ENCODE measurements around the gene NOB1.

Gene NOB1

GRCh38 chr16:69754469-69755310 lies at the start of gene NOB1:
Gene NOB1, minus strand, starts transcription at chr16:69754926. Its CDS starts 16 bp downstream, at chr16:69754910.
- H3K36me3 ChIP-seq = no peaks in the 10 kb centered on the region
- H3K4me3 ChIP-seq (ENCODE audit: low read depth in 1 of 2, low read length in 1 of 2) = peak within 1 kb of the TSS; percentile 77 to 82
- peak; percentile 100 for TF ChIP-seq CTCF (IDR thresholded peaks at IDR 0.05)
- H3K27ac ChIP-seq = peak within 1 kb of the TSS; percentile 48
- H3K9me3 ChIP-seq = no peaks in the 10 kb centered on the region
- H3K4me1 ChIP-seq (ENCODE audit: control insufficient read depth in 1 of 2, insufficient read depth in 1 of 2, low read depth in 1 of 2, low read length in 1 of 2) = peaks cover 12 to 13% of the 10 kb centered on the region in 2 experiments
- H3K27me3 ChIP-seq = no peaks in the 10 kb centered on the region

DNA sequence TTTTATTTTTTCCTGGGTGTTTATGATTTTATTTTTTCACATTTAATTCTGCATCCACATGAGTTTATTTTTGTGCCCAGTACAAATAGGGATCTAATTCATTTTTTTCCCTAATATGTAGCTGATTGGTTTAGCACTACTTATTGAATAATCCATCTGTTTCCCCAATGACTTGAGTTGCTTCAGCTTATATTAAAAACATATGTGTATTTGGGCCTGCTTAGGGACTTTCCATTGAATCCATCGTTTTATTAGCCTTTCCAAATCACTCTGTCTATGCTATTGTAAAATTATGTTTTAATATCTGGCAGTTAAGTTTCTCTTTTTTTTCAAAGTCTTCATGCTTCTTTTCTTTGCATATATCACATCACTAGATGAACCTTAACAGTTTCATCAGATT lies 49.6 kb upstream of the NOB1 start:
- no peaks in the 10 kb centered on the region for H3K27me3 ChIP-seq
- no peak overlapping the region for H3K4me3 ChIP-seq (ENCODE audit: low read depth in 1 of 2, low read length in 1 of 2)
- H3K4me1 ChIP-seq (ENCODE audit: control insufficient read depth in 1 of 2, insufficient read depth in 1 of 2, low read depth in 1 of 2, low read length in 1 of 2) = no peaks in the 10 kb centered on the region
- no peaks in the 10 kb centered on the region for H3K9me3 ChIP-seq
- H3K36me3 ChIP-seq = peaks cover 79% of the 10 kb centered on the region
- TF ChIP-seq CTCF (IDR thresholded peaks at IDR 0.05) = no peak
- no peak overlapping the region for H3K27ac ChIP-seq

GRCh38 chr16:69799611-69800031 lies 44.9 kb upstream of the NOB1 start:
- Histone ChIP-seq H3K4me3 (ENCODE audit: low read depth in 1 of 2, low read length in 1 of 2) (no peak overlapping the region), H3K9me3 (no peaks in the 10 kb centered on the region), H3K27ac (no peak overlapping the region), H3K27me3 (no peaks in the 10 kb centered on the region), H3K36me3 (peaks cover 72% of the 10 kb centered on the region), H3K4me1 (ENCODE audit: control insufficient read depth in 1 of 2, insufficient read depth in 1 of 2, low read depth in 1 of 2, low read length in 1 of 2) (no peaks in the 10 kb centered on the region)
- no peak for TF ChIP-seq CTCF (IDR thresholded peaks at IDR 0.05)

- TF ChIP-seq CTCF (IDR thresholded peaks at IDR 0.05) = no peak
- Histone ChIP-seq H3K27ac (no peak overlapping the region), H3K36me3 (peaks cover 64% of the 10 kb centered on the region), H3K4me3 (ENCODE audit: low read depth in 1 of 2, low read length in 1 of 2) (no peak overlapping the region), H3K27me3 (no peaks in the 10 kb centered on the region), H3K4me1 (ENCODE audit: control insufficient read depth in 1 of 2, insufficient read depth in 1 of 2, low read depth in 1 of 2, low read length in 1 of 2) (no peaks in the 10 kb centered on the region), H3K9me3 (no peaks in the 10 kb centered on the region)
Measured at GRCh38 chr16:69798466-69798865, 43.7 kb upstream of the NOB1 start.

DNA sequence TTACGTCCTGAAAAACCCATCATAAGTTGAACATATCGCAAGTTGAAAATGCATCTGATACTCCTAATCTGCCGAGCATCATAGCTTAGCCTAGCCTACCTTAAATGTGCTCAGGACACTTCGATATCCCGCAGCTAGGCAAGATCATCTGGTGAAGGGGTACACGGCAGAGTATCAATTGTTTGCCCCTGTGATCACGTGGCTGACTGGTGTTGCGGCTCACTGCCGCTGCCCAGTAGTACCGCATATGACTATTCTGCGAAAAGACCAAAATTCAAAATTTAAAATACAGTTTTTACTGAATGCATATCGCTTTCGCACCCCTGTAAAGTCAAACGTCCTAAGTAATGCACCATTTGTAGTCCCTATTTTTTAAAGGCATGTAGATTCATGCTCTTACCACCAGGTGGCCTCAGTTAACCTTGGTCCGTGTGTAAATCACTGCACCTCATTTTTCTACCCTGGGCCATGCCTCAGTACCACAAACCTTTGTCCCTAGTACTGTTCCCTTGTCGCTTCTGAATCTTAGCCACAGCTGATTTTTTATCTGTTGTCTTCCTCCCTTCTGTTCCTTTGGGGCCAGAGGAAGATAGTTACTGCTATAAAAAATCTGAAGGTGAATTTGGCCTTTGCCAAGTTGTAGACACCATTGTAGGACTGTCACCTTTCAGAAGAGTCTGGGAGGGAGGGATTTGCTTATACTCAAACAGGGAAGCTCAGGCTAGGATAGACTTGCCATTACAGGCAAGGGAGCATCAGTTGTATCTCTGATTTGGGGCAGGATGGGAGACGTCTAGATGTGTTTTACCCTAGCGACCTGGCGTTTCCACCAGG lies 41.8 kb upstream of the NOB1 start:
- peaks cover 63% of the 10 kb centered on the region for H3K36me3 ChIP-seq
- no peak overlapping the region for H3K4me3 ChIP-seq (ENCODE audit: low read depth in 1 of 2, low read length in 1 of 2)
- no peaks in the 10 kb centered on the region for H3K4me1 ChIP-seq (ENCODE audit: control insufficient read depth in 1 of 2, insufficient read depth in 1 of 2, low read depth in 1 of 2, low read length in 1 of 2)
- H3K9me3 ChIP-seq = no peaks in the 10 kb centered on the region
- peak; percentile 63 for TF ChIP-seq CTCF (IDR thresholded peaks at IDR 0.05)
- H3K27ac ChIP-seq = no peak overlapping the region
- no peaks in the 10 kb centered on the region for H3K27me3 ChIP-seq

All from neutrophil (primary cell).